GM18519 (cell line): Measurements from ENCODE around the gene SLC25A52.
"Not testable (repeated sequence)": the region's sequence is repeated elsewhere in the genome, so short reads cannot be mapped to it uniquely, and the experiment has no call there.

ENCODE experiments used
- ATAC-seq: cut with Tn5 transposase; IDR thresholded peaks from one replicate; pipeline ENCODE4 v1.9.1; 2021; ENCODE audit warnings: mild to moderate bottlenecking, moderate library complexity; ENCODE audit not compliant: unreplicated experiment, low FRiP score

Gene SLC25A52, protein sequence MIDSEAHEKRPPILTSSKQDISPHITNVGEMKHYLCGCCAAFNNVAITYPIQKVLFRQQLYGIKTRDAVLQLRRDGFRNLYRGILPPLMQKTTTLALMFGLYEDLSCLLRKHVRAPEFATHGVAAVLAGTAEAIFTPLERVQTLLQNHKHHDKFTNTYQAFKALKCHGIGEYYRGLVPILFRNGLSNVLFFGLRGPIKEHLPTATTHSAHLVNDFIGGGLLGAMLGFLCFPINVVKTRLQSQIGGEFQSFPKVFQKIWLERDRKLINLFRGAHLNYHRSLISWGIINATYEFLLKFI

DNA sequence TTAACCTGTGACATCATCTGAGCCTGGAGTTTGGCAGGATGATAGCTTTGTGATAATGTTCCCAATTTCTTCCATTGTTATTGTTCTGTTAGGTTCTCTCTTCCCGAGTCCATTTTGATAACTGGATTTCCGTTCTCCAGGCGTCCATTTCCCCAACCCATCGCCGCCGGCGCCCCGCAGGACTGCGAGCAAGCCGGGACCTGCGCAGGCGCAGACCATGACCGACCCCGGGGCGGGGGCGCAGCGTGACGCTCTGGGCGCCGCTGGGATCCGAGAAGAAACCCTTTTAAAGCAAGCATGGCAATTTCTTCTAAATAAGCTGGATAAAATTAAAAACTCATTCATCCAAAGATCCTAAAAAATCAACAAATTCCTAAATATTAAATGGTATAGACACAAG lies at the start of gene SLC25A52:
TSS of gene SLC25A52 (minus strand) at position 186 of the 400 bp plus-strand sequence. CDS start 219 bp downstream, outside the sequence.
- ATAC-seq, result no peak

DNA sequence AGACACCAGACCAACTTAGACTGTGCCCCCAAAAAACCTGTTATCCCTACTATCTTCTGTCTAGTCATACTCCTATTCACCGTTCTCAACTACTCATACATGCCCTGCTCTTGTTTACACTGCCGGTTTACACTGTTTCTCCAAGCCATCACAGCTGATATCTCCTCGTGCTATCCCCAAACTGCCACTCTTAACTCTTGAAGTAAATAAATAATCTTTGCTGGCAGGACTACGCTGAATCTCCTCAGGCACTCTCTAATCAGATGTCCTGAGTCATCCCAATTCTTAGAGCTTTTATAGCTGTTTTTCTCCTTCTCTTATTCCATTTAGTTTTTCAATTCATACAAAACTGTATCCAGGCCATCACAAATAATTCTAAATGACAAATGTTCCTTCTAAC lies 48.4 kb upstream of the SLC25A52 start:
- not testable (repeated sequence) for ATAC-seq

DNA sequence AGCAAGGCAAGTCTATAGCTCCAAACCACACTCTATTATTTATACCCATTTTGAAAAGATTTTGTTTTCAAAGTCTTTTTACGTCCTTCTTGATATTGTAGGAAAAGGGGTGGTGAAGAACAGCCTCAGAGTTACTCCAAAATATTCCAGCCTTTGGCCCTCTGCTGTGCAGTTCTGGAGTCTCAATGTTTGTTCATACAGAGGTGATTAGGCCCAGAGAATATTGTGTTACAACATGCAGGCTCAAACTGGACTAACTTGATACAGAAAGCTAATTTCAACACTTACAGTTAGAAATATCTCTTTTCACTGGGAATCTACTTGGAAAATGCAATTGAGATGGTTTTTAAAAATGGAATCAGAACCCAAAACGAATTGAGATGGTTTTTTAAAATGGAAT lies 40.4 kb upstream of the SLC25A52 start:
- no peak for ATAC-seq

DNA sequence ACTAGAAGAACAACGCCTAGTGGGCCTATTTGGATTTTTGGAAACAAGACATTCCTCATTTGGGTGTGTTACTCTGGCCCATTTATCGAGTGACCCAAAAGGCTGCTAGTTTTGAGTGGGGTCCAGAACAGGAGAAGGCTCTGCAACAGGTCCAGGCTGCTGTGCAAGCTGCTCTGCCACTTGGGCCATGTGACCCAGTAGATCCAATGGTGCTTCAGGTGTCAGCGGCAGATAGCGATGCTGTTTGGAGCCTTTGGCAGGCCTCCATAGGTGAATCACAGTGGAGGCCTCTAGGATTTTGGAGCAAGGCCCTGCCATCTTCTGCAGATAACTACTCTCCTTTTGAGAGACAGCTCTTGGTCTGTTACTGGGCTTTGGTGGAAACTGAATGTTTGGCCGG lies 38.6 kb upstream of the SLC25A52 start:
- ATAC-seq, result not testable (repeated sequence)

DNA sequence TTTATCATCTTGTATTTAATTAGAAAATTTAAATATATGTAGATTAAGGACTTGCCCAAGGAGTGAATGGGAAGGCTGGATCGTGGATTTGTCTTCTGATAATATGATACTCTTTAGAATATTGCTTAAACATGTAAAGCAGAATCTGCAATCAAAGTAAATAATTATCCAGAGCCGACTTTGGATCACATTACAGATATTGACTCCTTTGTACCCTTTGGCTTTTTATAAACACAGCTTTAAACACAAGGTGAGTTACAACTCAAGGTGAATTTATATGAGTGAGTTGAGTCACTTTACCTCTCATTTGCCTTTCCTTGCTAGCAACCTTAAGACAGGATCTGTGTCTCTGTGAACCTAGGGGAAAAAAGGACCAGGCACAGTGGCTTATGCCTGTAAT lies 37.7 kb upstream of the SLC25A52 start:
- ATAC-seq, result no peak

DNA sequence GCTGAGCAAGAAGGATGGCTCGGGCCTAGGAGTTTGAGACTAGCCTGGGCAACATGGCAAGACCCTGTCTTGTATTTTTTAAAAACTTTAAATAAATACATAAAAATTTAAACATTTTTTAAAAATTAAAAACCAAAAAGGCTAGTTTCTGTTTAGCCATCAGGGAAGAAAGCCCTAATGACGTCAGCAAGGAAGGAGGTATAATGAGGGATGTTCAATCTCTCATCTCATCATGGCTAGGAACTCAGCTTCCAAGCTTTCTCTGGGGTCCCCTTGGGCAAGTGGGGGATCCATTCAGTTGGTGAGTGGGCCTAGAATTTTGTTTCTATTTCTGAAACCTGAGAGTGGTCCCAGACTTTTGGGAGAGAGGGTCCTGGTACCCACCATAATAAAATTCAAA lies 35.1 kb upstream of the SLC25A52 start:
- no peak for ATAC-seq

DNA sequence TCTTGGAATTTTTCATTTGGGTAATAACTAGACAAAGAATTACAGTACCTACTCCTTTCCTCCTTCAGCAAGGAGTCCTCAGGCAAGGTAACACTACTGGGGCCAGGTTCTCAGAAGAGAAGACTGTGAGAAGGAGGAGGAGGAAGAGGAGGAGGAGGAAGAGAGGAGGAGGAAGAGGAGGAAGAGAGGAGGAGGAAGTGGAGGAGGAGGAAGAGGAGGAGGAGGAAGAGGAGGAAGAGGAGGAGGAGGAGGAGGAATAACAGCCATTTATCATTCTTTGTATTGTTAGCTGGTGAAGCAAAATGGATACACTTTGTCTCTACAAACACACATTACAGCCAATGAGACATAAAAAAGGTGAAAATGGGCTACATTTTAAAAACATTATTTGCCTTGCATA lies 32.9 kb upstream of the SLC25A52 start:
- ATAC-seq, result no peak

DNA sequence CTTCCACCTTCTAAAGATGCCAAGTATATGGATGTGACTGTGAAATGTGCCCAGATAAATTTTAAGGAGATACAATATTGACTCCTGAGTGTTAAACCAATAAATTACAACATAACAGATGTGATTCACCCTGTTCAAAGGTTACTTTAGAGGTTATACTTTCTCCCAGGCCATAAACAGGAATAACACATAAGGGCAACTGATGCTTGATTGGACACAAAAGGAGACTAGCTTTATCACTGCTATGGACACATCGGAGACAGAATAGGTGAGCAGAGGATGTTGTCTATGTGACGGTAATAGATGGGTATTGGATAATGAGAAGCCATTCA lies 31.9 kb upstream of the SLC25A52 start:
- ATAC-seq, result no peak

DNA sequence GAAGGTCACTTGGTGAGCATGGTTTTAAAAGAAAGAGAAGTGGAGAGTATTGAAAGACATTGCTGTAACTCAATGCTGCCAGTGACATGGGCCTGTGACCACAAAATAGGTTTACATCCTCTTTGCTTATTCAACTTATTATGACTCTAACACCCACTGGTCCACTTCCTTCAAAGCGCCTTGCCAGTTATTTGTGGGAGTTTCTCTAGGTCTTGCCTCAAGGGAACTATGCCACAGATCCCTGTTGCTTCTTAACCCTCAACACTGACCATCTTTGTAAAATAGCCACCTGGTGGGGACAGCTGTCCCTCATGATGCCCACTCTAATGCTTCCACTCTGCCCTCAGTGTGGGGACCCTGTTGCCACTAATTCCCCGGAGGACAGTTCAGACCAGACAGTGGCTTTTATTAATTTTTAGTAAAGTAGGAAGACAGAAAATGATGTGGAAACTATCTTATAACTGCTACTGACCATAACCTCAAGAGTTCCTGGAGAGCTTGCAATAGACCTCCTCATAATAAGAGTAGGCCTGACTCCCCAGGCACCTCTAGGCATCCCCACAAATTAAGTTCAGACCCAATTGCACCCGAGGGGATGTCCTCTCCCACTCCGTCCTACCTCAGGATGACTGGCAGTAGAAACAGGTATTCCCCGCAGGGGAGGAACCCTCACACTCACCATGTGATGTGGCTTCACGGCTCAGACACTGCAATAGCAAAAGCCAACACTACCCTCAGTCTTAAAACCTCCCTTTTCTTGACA lies 31.3 kb upstream of the SLC25A52 start:
- peak; percentile 96 for ATAC-seq

DNA sequence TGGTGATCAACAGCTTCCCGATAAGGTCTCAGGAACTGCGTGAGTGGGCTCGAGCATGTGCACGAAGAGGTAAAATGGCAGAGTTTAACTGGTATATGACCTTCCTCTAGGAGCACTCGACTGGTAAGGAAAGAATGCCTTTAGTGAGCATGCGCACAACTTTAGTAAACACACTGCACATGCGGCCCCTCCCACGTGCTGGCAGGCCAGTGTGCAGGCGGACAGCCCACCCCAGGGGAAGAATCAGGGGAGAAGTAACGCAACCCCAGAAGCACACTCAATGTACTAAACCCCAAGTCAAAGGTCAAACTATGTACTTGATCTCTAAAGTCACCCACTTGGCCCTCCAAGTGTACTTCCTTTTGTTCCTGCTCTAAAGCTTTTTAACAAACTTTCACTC lies 28.7 kb upstream of the SLC25A52 start:
- ATAC-seq, result no peak

DNA sequence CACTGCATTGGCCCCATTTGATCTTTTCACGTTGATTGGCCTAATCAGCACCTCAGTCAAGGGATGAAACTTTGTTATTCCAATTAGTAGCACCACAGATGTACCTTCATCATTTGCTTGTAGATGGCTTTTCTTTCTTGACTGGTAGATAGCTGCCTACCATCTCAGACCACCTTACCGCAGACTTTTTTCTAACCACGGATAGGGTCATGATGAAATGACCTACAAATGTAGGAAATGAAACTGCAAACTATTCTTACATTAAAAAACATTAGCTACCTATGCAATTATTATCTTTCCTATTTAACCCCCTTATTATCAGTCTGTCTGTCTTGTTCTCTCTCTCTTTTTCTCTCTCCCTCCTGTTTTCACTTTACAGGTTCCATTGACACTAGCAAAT lies 22.4 kb upstream of the SLC25A52 start:
- ATAC-seq, result no peak

DNA sequence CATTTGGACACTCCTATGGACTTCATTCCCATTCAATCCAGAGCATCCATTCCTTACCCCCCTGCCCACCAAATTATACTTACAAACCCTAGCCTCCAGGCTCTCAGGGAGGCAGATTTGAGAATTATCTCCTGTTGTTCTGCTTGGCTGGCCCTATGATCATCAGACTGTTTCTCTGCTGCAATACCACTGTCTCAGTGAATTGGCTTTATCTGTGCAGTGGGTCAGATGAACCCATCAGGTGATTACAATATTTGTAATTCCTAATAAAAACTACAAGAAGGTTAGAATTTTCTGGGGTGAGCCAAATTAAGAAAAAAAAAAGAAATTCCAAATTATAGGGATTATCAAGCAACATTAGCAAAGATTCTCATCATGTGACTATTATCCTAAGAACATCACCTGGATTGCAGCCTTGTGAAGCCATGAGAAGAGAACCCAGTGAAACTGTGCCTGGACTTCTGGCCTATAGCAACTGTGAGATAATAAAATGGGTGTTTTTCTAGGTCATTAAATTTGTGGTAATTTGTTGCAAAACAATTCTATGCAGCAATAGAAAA lies 17.8 kb upstream of the SLC25A52 start:
- ATAC-seq, result no peak

DNA sequence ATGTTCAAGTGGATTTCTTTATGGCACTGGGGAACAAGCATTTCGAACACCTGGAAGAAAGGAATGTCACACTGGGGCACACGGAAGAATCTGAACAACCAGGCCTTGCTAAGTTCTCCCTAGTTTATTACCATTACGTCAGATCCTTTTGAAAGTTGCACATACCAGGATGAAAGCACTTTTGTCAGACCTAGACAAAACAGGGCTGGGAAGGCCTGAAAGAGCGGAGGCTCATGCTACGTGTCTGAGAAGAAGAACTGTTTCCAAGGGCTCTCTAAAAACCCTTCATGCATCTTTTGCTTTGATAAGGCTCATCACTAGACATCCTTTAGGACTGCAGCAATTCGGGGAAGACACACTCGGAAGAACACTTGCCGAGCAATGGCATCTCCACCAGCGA lies 15.4 kb upstream of the SLC25A52 start:
- ATAC-seq, result no peak

DNA sequence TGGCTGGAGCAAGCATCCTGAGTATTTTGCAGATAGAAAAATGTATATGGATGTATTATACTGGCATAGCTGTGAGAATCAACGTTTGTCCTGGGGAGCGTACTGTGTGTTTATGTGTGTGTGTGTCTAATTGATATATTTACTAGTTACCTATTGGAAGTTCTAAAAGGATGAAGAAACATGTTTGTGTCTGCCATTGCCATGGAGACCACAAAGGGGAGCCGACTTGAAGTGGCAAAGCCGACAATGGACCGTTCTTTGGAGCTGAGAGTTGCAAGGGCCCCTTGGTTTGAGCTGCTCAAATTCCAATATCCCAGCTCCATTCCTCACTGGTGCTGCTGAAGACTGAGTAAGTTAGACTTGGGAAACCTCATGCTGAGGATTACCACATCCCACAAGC lies 14.3 kb upstream of the SLC25A52 start:
- no peak for ATAC-seq

DNA sequence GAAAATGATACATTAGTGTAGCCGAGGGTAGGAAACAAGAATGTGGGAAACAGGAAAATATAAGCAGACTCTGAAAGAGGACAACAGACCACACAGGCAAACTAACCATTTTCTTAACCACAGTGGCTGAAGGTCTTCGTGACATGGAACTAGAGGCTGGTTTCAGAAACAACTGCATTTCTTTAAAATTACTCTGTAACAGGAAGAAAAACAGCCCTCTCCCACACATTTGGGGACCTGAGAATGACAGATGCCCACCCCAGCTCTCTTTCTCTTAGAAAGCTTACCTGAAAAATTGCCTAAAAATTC lies 13.8 kb upstream of the SLC25A52 start:
- ATAC-seq, result peak; percentile 71

DNA sequence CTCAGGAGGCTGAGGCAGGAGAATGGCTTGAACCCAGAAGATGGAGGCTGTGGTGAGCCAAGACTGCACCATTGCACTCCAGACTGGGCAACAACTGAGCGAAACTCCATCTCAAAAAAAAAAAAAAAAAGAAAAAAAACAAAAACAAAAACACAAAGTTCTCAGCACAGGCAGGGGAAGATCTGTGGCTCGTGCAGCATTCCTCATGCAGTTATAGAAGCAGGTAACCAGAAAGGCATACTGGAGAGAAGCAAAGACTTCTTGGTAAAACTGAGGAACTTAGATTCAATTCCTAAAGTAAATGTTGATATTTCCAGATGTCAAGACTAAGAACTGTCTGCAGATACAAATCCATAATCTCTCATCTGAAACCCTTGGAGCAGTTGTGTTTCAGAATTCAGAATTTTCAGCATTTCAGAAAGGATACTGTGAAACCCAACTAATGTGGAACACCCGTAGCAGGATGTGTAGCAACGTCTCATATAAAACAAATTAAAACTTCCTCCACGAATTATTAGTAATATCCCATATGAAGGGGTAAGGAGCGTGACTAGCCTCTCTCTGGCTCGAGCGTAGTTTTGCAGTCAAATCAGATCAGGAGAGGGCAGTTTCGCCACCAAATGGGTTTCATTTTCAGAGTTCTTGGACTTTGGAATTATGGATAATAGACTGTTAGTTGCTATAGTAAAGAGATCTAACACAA lies 13.2 kb upstream of the SLC25A52 start:
- ATAC-seq, result peak; percentile 27

DNA sequence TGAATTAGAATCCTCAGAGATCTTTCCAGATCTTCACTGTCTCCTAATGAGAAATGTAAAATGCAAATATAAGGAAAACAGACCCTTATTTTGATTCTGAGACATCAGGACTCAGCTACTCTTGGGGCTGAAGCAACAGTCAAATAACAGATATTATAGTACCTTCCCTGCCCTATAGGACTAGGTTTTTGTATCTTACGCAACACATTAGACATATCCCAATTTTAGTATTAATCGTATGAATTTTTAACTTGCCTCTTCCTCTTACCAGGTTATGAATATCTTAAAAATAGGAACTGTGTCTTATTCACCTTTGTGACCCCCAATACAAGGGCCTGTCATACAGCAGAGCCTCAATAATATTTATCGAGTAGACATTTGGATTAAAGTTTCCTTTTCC lies 12.0 kb upstream of the SLC25A52 start:
- no peak for ATAC-seq

DNA sequence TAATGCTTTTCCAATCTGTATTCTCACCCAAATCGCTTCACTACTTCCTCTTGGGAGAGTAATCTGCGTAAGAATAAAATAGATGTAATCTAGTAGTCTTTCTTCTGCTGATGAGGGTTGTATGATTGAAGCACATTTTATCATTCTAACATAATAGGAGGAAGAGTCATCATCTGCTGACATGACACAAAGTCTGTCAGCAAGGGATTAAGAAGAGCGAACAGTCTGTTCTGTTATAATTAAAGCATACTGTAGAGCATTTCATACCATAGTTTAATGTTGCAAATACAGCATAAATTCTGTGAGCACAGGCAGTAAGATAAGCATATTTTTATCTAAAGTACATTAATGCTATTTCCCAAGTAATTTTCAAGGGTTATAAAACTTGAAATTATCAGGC lies 10.4 kb downstream of the SLC25A52 start:
- no peak for ATAC-seq

DNA sequence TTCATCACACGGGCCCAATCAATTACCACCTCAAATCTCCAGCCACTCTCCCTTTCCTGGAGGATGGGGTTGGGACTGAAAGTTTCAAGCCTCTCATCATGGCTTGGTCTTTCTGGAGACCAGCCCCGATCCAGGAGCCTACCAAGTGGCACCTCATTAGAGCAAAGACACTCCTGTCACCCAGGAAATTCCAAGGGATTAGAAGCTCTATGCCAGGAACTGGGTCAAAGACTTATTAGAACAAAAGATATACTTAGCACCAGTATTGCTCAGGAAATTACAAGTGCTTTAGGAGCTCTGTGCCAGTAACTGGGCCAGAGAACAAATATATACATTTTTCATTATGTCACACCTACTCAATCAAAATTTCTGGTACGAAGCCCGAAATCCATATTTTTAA lies 14.3 kb downstream of the SLC25A52 start:
- ATAC-seq, result no peak

DNA sequence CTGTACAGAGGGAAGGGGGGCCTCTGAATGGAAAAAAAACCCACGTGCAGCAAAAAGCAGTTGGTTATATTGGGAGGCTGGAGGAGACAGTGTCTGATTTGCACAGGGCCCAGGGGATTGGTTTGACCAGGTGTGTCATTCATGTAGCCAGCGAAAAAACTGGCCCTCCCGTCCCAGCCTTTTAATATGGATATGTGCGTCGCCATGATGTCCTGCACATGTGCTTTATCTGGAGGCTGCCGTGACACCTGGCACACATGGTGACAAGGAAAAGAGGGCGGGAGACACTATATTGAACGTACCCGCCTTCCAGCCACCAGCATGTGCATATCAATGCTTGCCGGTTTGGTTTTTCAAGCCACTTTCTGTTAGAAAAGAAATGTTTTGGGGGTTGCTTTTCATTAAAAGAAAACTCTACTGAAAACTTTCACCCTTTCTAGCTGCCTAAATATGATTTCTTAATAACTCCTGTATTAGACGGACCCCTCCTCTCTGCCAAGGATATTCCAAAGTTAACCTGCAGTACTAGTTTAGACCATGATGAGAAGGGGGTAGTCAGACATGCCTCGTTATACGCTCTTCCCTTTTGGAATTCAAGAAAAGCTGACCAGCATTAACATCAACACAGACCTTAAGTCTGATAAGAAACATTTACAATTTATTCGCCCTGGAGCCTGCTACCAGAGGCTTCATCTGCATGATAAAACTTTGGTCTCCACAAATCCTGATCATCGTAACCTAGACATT lies 16.2 kb downstream of the SLC25A52 start:
- no peak for ATAC-seq

DNA sequence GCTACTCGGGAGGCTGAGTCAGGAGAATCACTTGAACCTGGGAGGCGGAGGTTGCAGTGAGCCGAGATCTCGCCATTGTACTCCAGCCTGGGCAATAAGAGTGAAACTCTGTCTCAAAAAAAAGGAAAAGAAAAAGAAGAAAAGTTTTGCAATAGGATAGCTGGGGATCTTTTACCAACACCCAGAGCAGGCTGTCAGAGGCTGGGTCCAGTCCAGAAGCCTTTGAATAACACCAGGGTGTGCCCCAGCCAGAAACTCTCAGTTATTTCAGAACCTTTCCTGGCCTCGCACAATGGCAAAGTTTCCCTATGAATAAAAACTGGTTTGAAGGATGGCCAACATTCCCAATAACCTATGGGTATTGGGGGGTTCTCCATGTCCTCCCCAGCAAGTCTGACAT lies 17.1 kb downstream of the SLC25A52 start:
- ATAC-seq, result not testable (repeated sequence)
